ENCODE results near the gene PDCD2L.

PDCD2L gene

GRCh38 chr19:34471906-34472700 is 67.9 kb downstream of the PDCD2L start:
- DNase-seq (ENCODE audit: low spot score): no peak

DNA sequence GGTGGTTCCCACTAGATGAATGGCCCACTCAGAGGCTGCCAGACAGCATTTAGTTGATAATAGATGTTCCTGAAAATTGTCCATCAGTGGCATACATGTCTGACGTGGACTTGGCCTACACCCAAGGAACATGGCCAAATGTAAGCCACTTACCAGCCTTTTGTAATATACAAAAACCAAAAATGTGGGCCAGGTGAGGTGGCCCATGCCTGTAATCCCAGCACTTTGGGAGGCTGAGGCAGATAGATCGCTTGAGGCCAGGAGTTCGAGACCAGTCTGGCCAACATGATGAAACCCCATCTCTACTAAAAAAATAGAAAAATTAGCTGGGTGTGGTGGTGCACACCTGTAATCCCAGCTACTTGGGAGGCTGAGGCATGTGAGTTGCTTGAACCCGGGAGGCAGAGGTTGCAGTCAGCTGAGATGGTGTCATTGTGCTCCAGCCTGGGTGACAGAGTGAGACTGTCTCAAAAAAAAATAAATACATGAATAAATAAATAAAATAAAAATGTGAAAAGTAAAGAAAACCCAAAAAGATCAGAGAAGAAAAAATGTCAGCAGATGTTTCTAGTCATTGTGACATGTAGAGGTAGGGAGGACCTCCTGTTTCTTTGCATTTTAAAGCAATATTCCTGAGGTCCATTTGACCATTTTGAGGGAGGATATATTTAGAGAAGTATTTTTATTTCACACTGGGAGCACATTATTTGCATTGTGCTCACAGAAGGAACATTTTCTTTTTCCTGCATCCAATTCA is 70.2 kb downstream of the PDCD2L start:
- no peak for DNase-seq (ENCODE audit: low spot score)

DNA sequence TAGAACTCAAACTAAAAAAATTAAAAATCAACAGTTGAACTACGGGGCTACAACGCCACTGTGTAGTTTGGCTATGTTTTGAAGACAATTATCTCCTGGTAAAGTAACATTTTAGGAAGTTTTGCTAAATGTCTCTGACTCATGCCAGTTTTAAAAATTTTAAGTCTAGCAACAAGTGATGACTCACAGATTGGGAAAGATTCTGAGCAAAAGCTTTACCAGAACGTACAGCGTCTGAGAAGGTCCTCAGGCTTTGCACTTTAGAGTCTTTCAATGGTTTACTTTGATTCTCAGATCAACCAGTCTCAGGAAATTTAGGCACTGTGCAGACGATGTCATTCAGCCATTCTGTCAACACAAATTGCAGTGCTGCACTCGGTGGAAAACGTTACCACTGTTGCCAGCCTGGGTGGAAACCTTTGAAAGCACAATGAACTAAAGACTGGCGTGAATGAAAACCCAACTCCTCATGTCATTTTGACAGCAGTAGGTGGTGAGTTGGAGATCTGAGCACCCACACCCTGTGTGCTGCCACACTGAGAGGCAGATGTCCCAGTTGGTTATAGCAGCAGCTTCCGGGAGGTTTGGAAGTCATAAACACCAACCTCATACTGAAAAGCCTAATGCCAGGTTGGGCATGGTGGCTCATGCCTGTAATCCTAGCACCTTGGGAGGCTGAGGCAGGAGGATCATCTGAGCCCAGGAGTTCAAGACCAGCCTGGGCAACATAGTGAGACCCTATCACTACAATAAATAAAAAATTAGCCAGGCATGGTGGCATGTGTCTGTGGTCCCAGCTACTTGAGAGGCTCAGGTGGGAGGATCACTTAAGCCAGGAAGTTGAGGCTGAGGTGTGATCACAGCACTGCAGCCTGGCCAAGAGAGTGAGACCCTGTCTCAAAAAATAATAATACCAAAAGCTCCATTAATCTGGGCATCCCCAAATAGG is 71.1 kb downstream of the PDCD2L start:
- peak; percentile 71 for DNase-seq (ENCODE audit: low spot score)
